Gastrocnemius medialis (tissue), 4 donors: ENCODE results near the gene UQCC2.

Experiments used
- CTCF ChIP-seq, 5 experiments: fragments of 450-650 bp in 3 of 5; fragments of 200-600 bp in 2 of 5; sonication (generic) in 2 of 5; IDR thresholded peaks in 4 of 5; conservative IDR thresholded peaks in 1 of 5; 1 replicate in 4 of 5; 2 replicates in 1 of 5; pipeline ENCODE4 v1.5.1; 2016 to 2019; ENCODE audit warnings: antibody characterized with exemption in 5 of 5, mild to moderate bottlenecking in 3 of 5, moderate library complexity in 3 of 5
- POLR2A ChIP-seq, 2 donors: fragments of 450-650 bp; IDR thresholded peaks; one replicate each; pipeline ENCODE4 v1.6.1; 2017; ENCODE audit warnings: antibody characterized with exemption in 2 of 2, mild to moderate bottlenecking in 2 of 2, moderate library complexity in 2 of 2

GRCh38 chr6:33689148-33689494 lies 22.4 kb downstream of the UQCC2 start:
- no peak for TF ChIP-seq POLR2A (IDR thresholded peaks at IDR 0.05)
- no peak for TF ChIP-seq CTCF (IDR thresholded peaks at IDR 0.05 in 4 of 5, conservative IDR thresholded peaks at IDR 0.05 in 1 of 5)
